MCF 10A (cell line): ENCODE results near the gene MUSK. TPM values are rescaled to one million over a fixed set of nuclear protein-coding genes. Genes with fewer than 3 reads are reported as not detected.
A peak's percentile ranks its signal among the peaks of the same experiment; 100 is the strongest.

ENCODE experiments used
- BruUV-seq: library from RNA; stranded (reverse); fragments of 400-500 nt; replicated peaks from 2 replicates; lab custom pipeline; 2021; lab: Mats Ljungman, UMichigan
- CTCF ChIA-PET: fragments of 300-600 bp; sonication (Branson Sonifier 250); formaldehyde crosslinking; extraction: SDS; loops from one replicate; lab custom pipeline; 2021; ENCODE audit warnings: antibody characterized with exemption, inconsistent platforms; lab: Yijun Ruan, JAX
- POLR2A ChIA-PET: fragments of 300-600, 350-650 bp; sonication (Branson Sonifier 250); formaldehyde crosslinking; extraction: SDS; loops from one replicate; lab custom pipeline; 2020; ENCODE audit warnings: antibody characterized with exemption, inconsistent platforms; lab: Yijun Ruan, JAX
- DNase-seq: peaks from one replicate; pipeline ENCODE4 v3.0.0-alpha.2; 2018; ENCODE audit not compliant: unreplicated experiment
- H3K27ac Mint-ChIP-seq: one replicate; pipeline ENCODE4 v1.8.0; 2022; ENCODE audit warnings: mild to moderate bottlenecking, low read depth, mixed read lengths; ENCODE audit not compliant: unreplicated experiment
- H3K27me3 Mint-ChIP-seq: one replicate; pipeline ENCODE4 v1.8.0; 2022; ENCODE audit warnings: mixed read lengths; ENCODE audit not compliant: insufficient read depth, unreplicated experiment
- H3K36me3 Mint-ChIP-seq: one replicate; pipeline ENCODE4 v1.8.0; 2022; ENCODE audit warnings: mild to moderate bottlenecking, moderate library complexity, mixed read lengths; ENCODE audit not compliant: insufficient read depth, unreplicated experiment
- H3K4me1 Mint-ChIP-seq: one replicate; pipeline ENCODE4 v1.8.0; 2022; ENCODE audit warnings: mixed read lengths; ENCODE audit not compliant: insufficient read depth, unreplicated experiment
- H3K4me3 Mint-ChIP-seq: one replicate; pipeline ENCODE4 v1.8.0; 2022; ENCODE audit warnings: mild to moderate bottlenecking, moderate library complexity, mixed read lengths; ENCODE audit not compliant: unreplicated experiment
- H3K9me3 Mint-ChIP-seq: one replicate; pipeline ENCODE4 v1.8.0; 2022; ENCODE audit warnings: mixed read lengths; ENCODE audit not compliant: unreplicated experiment
- intact Hi-C: fragments of 100-400 bp; cut with micrococcal nuclease; formaldehyde crosslinking; loops from 2 replicates; pipeline ENCODE4 v1.14.1; 2022
- total RNA-seq: library from RNA; stranded (reverse); gene quantifications from 2 replicates; pipeline ENCODE4 v1.2.3, GENCODE V29; 2022
- TF ChIP-seq, protein P1 (sequence below): fragments of 200-600 bp; IDR thresholded peaks from one replicate; pipeline ENCODE4 v1.8.0; 2022; ENCODE audit warnings: antibody characterized with exemption, mild to moderate bottlenecking; ENCODE audit not compliant: unreplicated experiment

The MUSK gene
- total RNA-seq, 1 experiment from 2014 or later: not detected

DNA sequence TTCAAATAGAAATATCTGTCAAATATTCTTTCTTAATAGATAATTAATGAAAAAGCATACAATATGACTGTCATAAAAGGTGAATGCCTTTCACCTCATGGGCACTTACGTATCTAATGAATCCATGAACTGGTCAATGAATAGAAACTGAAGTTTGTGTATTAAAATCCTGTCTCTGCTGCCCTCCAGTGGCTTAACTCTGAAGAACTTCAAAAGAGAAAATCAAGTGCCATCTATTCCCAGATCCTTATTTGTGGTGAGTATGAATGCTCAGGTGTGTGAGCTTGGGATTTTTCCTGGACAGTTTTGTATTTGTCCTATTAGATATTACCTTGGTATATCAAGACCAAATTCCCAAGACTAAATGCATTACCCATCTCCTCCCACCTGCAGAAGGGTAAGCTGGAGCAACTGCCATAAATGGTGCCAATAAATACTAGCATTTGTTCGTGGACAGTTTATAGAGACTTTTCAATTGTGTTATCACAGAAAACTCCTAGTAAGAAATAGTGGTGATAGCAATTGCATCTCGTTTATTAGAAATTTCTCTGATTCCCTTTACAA is 45.0 kb upstream of the MUSK start:
- intact Hi-C loops: loop anchor here (1.0 to 10.0 kb wide), 5 partner anchors 171 to 719 kb away; no protein-coding TSS in a partner anchor
- TF ChIP-seq, protein P1, sequence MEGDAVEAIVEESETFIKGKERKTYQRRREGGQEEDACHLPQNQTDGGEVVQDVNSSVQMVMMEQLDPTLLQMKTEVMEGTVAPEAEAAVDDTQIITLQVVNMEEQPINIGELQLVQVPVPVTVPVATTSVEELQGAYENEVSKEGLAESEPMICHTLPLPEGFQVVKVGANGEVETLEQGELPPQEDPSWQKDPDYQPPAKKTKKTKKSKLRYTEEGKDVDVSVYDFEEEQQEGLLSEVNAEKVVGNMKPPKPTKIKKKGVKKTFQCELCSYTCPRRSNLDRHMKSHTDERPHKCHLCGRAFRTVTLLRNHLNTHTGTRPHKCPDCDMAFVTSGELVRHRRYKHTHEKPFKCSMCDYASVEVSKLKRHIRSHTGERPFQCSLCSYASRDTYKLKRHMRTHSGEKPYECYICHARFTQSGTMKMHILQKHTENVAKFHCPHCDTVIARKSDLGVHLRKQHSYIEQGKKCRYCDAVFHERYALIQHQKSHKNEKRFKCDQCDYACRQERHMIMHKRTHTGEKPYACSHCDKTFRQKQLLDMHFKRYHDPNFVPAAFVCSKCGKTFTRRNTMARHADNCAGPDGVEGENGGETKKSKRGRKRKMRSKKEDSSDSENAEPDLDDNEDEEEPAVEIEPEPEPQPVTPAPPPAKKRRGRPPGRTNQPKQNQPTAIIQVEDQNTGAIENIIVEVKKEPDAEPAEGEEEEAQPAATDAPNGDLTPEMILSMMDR: peak; percentile 60
- DNase-seq: peak; percentile 77
- no peak overlapping the region for H3K4me3 Mint-ChIP-seq
- no peaks in the 10 kb centered on the region for H3K4me1 Mint-ChIP-seq
- ChIA-PET POLR2A (interaction anchor here (0.9 to 1.5 kb wide), 3 partner anchors 173 to 440 kb away, joined by 3 to 5 read pairs (median 4); partner anchors contain the start of gene TXN), CTCF (interaction anchor here (0.6 to 2.4 kb wide), 50 partner anchors 12 to 1264 kb away, joined by 3 to 15 read pairs (median 4); no protein-coding TSS in a partner anchor)
- H3K9me3 Mint-ChIP-seq: no peaks in the 10 kb centered on the region
- H3K27me3 Mint-ChIP-seq: no peaks in the 10 kb centered on the region
- no peaks in the 10 kb centered on the region for H3K36me3 Mint-ChIP-seq
- no peak overlapping the region for H3K27ac Mint-ChIP-seq
- BruUV-seq: no TSS peak

DNA sequence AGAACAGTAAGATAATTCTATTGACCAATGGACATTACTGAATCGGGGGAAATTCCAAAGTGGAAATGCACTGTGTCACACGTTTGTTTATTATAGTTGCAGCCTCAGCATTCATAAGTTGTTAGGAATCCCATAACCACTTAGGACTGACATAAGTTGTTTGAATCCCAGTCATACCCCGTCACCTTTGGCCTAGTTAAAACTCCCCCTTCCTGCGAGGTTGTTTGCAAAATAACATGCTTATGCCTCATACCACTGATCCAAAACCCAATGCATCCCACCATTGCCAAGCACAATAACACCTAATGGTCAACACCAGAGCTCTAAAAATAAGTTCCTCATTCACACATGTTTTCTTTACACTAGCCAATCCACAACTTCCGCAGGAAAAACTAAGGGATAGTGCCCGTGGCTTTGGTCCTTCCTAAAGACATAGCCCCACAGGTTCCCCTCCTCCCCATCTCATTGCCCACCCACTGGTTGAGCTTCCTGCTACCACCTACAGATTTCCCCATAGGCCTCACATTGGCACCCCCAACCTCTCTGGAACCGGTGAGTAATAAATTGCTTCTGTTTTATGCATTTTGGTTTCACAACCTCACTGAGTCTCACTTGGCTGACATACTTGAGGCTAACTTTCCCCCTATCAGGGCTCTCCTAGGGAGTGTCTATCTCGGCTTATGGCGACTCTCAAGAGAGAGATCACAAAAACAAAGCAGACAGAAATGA is 42.3 kb upstream of the MUSK start:
- intact Hi-C loops: loop anchor here (10.0 kb wide), 1 partner anchor 721 kb away; no protein-coding TSS in a partner anchor
- Mint-ChIP-seq H3K4me3 (no peak overlapping the region), H3K36me3 (no peaks in the 10 kb centered on the region), H3K9me3 (peaks cover 9% of the 10 kb centered on the region), H3K4me1 (no peaks in the 10 kb centered on the region), H3K27ac (no peak overlapping the region), H3K27me3 (no peaks in the 10 kb centered on the region)
- ChIA-PET POLR2A (no interaction called here), CTCF (interaction anchor here (1.5 kb wide), 1 partner anchor 174 kb away, joined by 3 read pairs; no protein-coding TSS in a partner anchor)
- BruUV-seq: no TSS peak
- peak; percentile 83 for DNase-seq
- TF ChIP-seq, protein P1: no peak

DNA sequence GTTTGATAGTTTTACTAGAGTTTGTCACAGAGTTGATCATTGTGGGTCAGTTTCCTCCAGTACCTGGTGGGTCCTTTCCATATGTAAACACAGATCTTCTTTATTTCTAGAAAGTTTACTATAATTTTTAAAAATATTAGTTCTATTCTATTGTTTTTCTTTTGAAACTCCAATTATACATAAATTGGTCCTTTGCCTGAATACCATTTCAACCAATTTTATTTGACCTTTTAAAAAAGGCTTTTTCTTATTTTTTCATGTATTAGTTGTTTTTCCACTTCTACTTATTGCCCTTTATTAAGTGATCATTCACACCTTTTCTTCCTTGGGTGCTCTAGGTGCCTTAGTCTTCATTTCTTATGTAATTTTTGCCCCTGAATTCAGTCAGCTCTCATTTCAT is 33.0 kb upstream of the MUSK start:
- no peak for DNase-seq
- no TSS peak for BruUV-seq
- Mint-ChIP-seq H3K27me3 (no peaks in the 10 kb centered on the region), H3K27ac (no peak overlapping the region), H3K9me3 (peaks cover 37% of the 10 kb centered on the region), H3K4me3 (no peak overlapping the region), H3K4me1 (peaks cover 1% of the 10 kb centered on the region), H3K36me3 (no peaks in the 10 kb centered on the region)
- TF ChIP-seq, protein P1: no peak
- ChIA-PET POLR2A (no interaction called here), CTCF (no interaction called here)
- intact Hi-C loops: loop anchor here (5.0 kb wide), 1 partner anchor 527 kb away; no protein-coding TSS in a partner anchor

DNA sequence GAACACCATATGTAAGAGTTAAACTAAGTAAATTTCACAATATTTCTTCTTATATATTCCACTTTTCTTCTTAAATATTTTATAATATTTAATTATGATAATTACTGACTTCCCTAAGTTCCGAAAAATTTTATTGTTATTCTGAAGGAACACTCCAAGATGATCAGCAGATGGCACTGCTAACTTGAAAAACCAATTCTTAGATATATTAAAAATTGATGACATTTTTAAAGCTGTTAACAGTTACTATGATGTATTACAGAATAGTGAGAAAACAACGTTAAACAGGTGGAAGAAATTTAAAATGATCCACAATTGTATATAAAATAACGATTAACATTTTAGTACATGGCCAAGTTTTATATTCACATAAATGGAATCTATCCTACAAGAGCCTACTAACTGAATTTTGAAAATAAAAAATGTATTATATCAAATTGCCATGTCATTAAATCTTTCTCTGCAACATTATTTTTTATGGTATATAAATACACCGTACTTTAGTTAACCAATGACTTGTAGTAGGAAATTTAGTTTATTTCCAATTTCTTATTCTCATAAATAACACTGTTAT is 30.1 kb upstream of the MUSK start:
- BruUV-seq: no TSS peak
- H3K27me3 Mint-ChIP-seq: no peaks in the 10 kb centered on the region
- ChIA-PET CTCF (interaction anchor here (0.6 to 1.0 kb wide), 2 partner anchors 10 to 658 kb away, joined by 3 to 4 read pairs; no protein-coding TSS in a partner anchor), POLR2A (interaction anchor here (0.8 kb wide), 1 partner anchor 21 kb away, joined by 3 read pairs; no protein-coding TSS in a partner anchor)
- TF ChIP-seq, protein P1: peak; percentile 47
- no peak overlapping the region for H3K27ac Mint-ChIP-seq
- no peak overlapping the region for H3K4me3 Mint-ChIP-seq
- intact Hi-C loops: loop anchor here (1.0 to 5.0 kb wide), 2 partner anchors 524 to 661 kb away; no protein-coding TSS in a partner anchor
- H3K9me3 Mint-ChIP-seq: peaks cover 35% of the 10 kb centered on the region
- DNase-seq: peak; percentile 50
- no peaks in the 10 kb centered on the region for H3K36me3 Mint-ChIP-seq
- H3K4me1 Mint-ChIP-seq: peaks cover 5% of the 10 kb centered on the region
